AG08396 (cell line): ENCODE data around the gene SETD7.
"Not testable (repeated sequence)": the region's sequence is repeated elsewhere in the genome, so short reads cannot be mapped to it uniquely, and the experiment has no call there.

Experiments
- DNase-seq: peaks from one replicate; pipeline ENCODE4 v3.0.0; 2012; ENCODE audit warnings: low spot score, mixed read lengths

Gene SETD7

DNA sequence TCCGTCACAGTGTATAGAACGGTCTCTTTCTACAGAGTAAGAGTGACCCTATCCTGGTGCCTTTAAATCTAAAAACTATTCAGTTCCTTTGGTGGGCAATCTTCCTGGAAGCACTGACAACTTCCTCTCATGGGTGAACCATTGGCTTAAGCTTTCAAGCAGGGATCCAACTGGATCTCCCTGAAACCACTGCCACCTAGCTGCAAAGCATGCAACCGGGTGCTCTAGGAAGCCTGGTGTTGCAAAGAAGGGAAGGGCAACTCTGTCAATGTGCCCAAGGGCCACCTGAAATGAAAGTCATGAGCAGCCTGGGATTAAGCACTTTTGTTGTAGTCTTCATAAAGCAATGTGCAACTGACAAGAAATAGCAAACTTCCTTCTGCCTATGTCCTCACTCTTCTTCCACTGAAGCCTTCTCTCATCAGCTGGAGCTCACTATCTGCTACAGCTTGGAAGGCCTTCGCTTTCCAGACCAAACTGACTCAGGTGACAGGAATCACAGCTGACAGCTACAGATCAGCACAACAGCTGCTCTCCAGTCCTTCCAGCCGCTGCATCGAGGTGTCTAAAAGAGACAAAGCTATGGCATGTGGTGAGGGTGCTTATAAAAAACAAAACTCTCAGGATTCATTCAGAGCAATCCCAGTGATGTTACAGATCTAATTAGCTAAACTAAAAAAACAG, 46.1 kb downstream of the SETD7 start:
- DNase-seq = no peak

DNA sequence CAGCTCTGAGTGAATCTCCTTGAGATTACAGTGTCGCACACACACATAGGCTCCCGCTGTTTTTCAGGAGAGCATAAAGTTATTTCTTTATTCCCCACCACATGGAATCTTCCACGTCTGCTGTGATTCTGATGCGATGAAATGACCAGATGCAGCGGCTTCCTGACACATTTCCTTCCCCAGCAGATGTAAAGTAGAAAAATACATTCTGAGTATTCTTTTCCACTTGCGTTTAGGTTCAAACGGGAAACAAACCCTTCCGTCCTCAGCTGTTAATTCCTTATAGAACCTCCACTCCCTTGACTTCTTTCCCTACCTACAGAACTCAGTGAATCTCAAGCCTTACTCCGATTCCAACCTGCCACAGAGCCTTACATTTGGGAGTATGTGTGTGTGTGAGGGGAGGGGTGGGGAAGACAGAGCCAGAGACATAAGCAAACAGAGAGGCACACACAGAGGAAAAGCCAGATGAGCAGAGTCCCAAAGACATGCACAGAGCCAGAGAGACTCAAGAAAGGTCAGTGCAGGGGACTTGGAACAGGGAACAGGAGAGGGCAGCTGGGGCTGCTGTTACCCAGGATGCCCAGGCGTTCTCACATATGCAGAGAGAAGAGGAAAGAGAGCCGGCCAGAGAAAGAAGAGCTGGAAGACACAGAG, 47.3 kb downstream of the SETD7 start:
- no peak for DNase-seq

DNA sequence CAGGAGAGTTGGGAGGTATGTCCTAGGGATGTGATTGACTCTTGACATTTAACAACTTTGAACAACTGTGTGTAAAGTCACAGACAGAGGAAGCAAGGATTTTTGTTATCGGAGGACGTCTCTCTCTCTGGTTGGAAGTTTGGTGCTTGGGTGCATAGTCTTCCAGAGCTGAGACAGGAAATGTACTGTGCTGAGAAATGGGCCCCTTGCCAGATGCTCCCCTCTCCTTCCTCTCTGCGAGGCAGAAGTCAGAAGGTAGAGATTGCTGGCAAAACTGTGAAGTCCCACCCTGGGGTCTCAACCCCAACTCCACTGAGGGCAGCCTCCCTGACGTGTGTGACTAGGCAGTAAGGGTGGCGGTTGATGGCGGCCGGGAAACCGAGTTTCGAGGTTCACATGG, 49.2 kb downstream of the SETD7 start:
- no peak for DNase-seq

DNA sequence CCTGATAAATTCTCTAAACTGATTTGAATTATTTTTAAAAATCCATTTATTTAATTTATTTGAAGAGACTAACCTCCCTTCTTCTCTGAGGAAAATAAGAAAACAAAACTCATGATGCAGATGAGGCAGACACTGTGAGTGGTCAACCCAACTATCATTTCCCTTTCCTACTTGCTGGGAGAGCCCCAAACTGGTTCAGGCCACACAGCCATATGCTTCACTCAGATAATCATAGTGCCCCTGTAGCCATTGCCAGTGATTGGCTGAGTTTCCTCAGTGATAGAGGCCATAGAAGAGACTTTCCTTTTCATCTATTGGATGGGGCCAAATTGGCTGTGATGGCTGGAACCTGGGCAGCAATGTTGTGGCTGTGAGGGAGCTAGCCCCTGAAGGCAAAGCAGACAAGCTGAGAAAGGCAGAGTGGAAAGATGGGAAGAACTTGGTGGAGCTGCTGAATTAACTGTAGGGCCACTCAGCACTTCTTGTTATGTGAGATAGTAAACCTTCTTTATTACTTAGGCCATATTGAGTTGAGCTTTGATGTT, 52.3 kb downstream of the SETD7 start:
- DNase-seq = no peak

DNA sequence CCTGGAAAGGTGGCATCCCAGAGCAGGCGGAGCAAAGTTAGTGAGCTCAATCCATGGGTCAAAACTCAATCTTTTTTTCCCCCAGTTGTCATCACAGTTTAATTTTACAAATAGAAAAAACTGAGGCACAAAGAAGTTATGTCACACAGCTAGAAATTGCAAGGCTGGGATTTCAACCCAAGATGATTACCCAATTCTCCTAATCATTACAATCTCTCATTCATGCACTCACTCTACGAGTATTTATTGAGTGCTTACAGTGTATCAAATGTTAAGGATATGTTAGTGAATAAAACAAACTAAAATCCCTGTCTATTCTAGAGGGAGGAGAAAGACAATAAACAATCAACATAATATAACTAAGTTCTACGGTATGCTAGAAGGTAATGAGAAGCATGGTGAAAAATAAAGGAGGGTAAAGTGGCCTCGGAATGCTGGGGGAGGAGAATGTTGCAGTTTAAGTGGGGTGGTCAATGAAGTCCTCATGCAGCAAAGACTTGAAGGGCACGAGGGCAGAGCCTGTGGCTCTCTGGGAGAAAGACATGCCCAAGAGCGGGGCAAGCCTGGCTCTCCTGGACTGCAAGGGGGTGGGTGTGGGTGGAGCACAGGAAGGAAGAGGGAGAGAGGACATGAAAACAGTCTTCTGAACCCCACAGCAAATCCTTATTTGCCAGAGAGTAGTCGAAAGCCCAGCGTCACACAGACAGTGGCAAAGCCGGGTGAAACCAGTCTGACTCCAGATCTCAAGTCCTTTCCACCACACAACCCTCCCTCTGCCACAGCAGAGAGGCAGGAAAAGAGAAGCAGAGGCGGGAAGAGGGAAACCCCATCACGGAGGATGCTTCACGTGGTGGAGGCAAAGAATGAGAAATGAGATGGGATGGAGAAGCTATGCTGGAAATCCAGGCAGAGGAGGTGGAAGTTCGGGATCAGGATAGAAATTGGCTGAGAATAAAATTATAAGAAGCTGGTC, 53.8 kb downstream of the SETD7 start:
- no peak for DNase-seq

DNA sequence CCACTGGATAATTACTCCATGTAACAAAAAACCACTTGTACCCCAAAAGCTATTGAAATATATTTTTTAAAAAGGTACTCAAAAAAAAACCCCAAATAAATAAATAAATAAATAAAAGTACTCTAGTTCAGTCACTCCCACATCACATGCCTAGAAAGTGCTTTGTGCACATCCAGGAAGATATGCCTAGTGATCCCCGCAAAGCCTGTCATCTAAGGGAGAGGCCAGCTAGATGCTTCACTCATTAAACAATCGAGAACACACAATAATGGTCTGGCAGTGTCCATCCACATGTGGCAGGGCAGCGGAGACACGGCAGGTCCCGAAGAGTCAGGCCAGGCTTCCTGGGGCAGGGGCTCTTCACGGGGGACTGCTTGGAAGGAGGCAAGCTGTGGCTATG, 54.5 kb downstream of the SETD7 start:
- DNase-seq = no peak

DNA sequence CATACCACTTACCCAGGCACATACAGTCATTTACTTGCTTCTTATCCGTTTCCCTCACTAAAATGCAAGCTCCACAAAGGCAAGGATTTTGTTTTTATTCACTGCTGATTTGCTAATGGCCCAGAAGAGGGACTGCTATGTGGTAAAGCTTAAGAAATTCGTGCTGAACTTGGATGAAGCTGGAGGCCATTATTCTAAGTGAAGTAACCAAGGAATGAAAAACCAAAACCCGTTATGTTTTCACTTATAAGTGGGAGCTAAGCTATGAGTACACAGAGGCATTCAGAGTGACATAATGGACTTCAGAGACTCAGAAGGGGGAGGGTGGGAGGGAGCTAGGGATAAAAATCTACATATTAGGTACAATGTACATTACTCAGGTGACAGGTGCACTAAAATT, 54.9 kb downstream of the SETD7 start:
- no peak for DNase-seq

DNA sequence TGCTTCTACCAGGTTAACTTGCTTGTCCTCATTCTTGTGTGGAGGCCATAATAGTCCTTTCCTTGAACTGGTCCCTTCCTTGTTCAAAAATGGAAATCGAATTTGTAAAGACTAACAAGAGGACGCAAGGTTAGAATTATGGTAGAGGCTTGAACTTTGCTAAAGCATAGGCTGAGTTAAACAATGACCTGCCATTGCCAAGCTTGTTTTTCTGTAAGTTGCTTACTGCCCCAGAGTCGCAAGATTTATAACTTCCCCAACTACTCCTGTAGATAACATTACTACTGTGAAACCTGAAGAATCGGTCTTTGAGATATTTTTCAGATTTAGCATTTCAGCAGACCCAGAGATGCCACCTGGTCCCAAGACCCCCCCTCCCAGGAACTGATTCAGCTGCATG, 56.8 kb downstream of the SETD7 start:
- no peak for DNase-seq

DNA sequence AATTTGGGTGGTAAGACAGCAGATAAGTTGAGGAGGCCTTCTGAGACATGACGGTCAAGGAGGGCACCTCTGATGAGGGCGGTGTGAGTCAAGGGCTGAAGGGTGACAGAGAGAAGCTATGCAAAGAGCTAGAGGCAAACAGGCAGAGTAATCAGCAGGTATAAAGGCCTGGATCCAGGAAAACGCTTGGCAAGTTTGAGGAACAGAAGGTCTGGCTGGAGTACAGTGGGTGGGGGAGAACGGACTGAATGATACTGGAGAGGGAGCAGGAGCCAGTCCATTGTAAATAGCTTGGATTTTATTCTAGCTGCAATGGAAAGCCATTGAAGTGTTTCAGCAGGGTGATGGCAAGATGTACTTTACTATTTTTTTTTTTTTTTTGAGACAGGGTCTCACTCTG, 62.8 kb downstream of the SETD7 start:
- no peak for DNase-seq

DNA sequence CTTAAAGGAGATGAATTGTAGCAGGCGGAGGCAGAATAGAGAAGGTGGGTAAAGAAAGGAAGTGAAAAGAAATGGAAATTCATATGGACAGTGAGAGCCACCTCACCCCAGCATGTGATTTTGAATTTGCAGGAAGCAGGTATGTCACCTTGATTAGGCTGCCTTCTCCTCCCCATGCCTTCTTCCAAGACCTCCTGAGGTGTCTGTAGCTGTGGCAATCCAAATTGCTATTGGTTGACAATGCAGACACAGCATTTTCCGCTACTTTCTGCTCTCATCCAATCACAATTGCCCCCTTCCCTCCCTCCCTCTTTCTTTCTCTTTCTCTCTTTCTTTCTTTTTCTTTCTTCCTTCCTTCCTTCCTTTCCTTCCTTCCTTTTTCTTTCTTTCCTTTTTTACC, 63.6 kb downstream of the SETD7 start:
- no peak for DNase-seq

DNA sequence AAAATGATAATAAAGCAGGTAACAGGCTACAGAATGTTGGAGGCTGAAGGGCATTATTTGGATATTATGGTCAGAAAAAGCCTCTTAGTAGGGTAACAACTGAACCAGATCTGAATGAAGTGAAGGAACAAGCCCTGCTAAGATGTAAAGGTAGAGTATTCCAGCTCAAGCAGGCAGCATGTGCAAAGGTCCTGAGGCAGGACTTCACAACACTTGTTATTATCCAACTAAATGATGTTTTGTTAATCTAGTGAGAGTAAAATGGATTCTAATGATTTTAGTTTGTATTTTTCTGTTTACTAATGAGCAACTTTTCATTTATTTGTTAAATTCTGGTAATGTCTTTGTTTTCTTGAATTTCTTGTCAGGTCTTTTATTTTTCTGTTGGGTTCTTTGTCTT, 66.4 kb downstream of the SETD7 start:
- no peak for DNase-seq

DNA sequence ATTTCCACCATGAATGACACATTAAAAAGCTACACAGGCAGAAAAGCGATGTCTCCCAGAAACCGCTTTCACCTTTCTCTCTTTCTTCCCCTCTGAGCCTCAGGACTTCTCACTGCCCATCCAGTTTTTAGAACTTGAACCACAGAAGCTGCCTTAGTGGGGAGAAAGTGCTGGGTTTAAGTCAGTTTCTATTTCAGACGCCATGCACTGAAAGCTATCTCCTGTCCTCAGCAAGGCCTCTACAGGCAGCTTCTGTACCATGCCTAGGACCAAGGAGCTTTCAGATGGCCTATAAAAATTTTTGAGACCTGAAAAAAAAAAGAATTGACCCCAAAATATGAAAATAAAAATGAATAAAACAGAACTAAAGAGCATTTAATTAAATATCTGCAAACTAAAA, 67.6 kb downstream of the SETD7 start:
- no peak for DNase-seq

DNA sequence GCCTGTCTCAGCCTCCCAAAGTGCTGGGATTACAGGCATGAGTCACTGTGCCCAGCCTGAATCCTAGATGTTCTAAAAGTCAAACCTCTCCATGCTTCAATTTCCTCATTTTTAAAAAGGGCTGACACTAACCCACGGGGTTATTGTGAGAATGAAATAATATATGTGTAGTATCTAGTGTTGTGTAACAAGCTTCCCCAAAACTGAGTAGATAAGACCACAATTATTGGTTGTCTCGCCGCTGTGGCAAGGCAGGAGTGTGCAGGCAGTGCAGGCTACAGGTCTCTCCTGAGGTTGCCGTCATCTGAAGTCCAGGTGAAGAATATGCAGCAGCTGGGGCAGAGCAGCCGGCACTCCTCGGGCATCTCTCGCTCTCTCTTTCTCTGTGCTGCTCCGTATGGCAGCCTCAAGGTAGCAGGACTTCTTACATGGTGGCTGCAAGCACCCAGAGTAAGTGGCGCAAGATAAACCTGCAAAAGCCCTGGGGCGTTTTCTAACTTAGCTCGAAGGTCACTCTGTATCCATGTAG, 71.2 kb downstream of the SETD7 start:
- no peak for DNase-seq

DNA sequence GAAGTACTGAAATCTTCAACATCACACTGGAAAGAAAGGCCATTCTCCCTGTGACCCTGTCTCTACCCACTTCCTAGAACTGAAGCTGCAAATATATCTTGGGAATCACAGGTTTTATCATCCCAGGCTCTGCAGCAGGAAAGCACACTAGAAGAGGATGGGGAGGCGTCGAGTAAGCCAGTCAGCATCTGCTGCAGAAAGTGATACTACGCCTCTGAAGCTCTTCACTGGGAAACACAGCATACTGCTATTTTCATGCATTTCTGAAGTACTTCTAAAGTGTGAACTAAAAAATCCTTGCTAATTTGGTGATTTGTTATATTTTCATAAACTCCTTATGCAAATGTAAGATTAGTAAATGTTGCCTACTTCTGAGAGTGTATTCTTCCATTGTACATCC, 73.0 kb downstream of the SETD7 start:
- DNase-seq = no peak

DNA sequence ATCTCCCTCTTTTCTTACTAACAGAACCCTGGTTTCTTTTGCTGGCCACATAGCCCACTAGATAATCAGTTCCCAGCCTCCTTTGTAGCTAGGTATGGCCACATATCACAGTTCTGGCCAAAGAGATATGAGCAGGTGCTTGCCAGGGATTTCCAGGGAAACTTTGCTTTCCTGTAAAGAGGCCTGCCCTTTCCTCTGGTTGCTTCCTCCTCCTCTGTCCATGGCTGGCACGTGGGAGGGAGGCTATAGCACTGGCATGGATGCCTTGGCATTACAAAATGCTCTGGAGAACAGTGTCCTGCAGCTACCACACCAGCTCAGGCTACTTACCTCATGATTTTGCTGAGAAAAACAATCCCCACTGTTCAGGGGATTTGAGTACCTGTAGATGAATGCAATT, 74.6 kb downstream of the SETD7 start:
- no peak for DNase-seq

DNA sequence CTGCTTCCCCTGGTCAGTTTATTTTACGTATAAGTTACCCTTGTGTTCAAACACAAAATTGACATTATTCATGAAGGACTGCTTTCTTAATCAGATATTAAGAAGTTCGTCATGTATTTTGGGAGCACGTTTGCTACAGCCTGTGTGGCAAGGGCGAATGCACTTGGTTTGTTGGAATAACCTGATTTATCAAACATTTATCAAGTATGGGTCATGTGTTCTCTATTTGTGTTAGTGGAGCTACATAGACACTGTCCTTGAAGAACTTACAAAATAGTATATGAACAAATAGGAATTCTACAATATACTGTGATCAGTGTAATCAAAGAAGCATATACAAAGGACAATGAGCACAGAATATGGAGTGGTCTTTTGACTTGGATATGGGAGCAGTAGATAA, 79.7 kb downstream of the SETD7 start:
- DNase-seq = no peak

DNA sequence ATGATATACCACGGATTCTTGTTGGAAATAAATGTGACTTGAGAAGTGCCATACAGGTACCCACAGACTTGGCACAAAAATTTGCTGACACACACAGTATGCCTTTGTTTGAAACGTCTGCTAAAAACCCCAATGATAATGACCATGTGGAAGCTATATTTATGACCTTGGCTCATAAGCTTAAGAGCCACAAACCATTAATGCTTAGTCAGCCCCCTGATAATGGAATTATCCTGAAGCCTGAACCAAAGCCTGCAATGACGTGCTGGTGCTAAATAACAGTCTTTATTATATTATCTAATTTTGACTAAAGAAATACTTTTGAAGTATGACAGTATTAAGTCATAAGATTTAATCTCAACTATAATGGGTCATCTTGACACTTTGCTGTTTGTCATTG, 83.2 kb downstream of the SETD7 start:
- DNase-seq = no peak

DNA sequence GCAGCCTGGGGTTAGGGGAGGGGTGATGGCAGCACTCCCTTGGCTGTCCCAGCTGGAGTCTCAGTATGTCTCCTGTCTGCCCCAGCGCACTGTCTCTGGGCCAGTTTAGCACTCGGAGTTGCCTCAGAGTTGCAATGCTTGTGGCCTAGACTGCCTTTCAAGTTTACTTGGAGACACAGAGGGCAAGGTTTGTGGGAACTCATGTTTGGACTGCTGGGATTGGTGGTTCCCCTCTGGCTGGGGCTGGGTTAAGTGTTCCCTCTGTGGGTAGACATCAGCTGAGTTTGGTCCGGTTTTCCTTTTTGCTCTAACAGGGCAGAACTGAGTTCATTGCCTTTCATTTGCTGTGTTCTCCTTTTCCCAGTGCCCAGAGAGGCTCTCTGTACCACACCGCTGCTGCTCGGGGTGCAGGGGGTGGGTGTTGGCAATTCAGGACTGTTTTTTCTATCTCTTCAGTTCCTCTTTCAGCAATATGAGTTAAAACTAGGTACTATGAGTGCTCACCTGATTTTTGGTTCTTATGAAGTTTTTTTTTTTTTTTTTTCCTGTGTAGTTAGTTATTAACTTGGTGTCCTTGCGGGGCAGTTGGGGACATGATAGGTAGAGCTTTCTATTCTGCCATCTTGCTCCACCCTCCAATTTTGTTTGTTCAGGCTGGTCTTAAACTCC, 84.9 kb downstream of the SETD7 start:
- DNase-seq = no peak

DNA sequence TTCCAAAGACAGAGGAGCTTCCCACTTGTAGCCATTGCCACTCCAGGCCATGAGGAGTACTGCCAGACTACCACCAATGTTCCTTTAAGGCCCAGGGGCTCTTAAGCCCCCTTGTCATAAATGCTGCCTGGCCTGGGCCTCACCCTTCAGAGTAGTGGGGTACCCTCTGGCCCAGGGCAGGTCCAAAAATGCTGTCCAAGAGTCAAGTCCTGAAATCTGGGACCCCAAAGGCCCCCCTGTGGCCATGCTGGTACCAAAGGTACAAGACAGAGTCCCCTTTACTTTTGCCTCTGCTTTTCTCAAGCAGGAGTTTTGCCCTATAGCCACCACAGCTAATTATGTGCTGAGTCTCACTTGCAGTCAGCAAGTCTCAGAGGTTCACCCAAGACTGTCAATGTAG, 85.7 kb downstream of the SETD7 start:
- DNase-seq = no peak

DNA sequence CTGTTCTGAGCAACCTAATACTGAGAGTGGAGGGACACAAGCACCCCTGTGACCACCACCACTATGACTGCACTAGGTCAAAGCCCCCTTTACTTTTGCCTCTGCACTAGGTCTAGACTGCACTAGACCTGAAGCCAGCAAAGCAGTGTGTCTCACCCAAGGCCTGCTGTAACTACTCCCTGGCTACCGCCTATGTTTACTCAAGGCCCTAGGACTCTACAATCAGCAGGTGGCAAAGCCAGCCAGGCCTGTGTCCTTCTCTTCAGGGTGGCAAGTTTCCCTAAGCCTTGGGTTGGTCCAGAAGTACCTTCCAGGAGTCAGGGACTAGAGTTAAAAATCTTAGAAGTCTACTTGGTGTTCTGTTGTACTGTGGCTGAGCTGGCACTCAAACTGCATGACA, 86.2 kb downstream of the SETD7 start:
- DNase-seq = no peak

DNA sequence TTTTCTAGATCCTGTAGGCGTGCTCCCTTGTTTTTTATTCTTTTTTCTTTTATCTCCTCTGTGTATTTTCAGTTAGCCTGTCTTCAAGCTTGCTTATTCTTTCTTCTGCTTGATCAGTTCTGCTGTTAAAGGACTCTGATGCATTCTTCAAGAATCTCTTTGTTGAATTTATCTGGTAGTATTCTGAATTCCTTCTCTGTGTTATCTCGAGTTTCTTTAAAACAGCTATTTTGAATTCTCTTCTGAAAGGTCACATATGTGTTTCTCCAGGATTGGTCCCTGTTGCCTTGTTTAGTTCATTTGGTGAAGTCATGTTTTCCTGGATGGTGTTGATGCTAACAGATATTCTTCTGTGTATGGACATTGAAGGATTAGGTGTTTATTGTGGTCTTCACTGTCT, 86.8 kb downstream of the SETD7 start:
- no peak for DNase-seq

DNA sequence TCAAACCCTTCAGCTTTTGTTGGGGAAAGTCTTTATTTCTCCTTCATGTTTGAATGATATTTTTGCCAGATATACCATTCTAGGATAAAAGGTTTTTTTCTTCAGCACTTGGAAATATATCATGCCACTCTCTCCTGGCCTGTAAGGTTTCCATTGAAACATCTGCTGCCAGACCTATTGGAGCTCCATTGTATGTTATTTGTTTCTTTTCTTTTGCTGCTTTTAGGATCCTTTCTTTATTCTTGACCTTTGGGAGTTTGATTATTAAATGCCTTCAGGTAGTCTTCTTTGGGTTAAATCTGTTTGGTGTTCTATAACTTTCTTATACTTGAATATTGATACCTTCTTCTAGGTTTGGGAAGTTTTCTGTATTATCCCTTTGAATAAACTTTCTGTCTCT, 87.3 kb downstream of the SETD7 start:
- DNase-seq = not testable (repeated sequence)
